G401 (cell line): ENCODE data around the gene SLIT3. TPM values are rescaled to one million over a fixed set of nuclear protein-coding genes. Genes with fewer than 3 reads are reported as not detected.

Source experiments
- DNase-seq: peaks from one replicate; pipeline ENCODE4 v3.0.0-alpha.2; 2015; ENCODE audit warnings: low spot score
- in situ Hi-C: cut with HindIII; loops from 2 replicates; pipeline ENCODE4 v1.10.0; 2016; ENCODE audit warnings: low sequenced_read_pairs, mixed read lengths
- total RNA-seq: library from RNA; depleted of rRNA; stranded (reverse); fragments of >200 nt; shearing (Covaris generic); gene quantifications from 2 replicates; pipeline ENCODE4 v1.2.3, GENCODE V29; 2014

Gene SLIT3
- total RNA-seq, 1 experiment from 2014 or later = 0.03 TPM

GRCh38 chr5:168939156-168939800, 361.7 kb downstream of the SLIT3 start:
- DNase-seq = no peak
- in situ Hi-C loops = no loop called here

- DNase-seq = no peak
- in situ Hi-C loops = no loop called here
Measured at GRCh38 chr5:168936511-168936910, 364.4 kb downstream of the SLIT3 start.

DNA sequence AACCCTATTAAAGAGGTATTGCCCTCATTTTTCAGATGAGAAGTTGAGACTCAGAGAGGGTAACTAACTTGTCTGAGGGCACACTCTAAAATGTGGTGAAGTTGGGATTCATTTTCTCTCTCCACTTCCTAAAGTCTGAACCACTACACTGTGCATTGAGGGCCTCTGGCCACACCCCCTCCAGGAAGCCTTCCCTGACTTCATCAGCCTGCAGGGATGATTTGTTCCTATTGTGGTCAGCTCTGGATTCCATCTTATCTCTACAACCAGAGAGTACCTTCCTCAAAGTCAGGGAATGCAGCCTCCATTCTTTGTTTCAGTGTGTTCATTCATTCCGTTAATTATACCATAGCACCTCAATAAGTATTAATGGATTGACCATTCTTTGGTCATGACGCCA, 365.8 kb downstream of the SLIT3 start:
- in situ Hi-C loops = no loop called here

GRCh38 chr5:168934169-168934568, 366.8 kb downstream of the SLIT3 start:
- in situ Hi-C loops = no loop called here

More for the DNA sequence above, 365.8 kb downstream of the SLIT3 start:
- no peak for DNase-seq

GRCh38 chr5:168932400-168933189, 368.3 kb downstream of the SLIT3 start:
- DNase-seq = no peak
- in situ Hi-C loops = no loop called here

More at GRCh38 chr5:168934169-168934568, 366.8 kb downstream of the SLIT3 start:
- DNase-seq = no peak

DNA sequence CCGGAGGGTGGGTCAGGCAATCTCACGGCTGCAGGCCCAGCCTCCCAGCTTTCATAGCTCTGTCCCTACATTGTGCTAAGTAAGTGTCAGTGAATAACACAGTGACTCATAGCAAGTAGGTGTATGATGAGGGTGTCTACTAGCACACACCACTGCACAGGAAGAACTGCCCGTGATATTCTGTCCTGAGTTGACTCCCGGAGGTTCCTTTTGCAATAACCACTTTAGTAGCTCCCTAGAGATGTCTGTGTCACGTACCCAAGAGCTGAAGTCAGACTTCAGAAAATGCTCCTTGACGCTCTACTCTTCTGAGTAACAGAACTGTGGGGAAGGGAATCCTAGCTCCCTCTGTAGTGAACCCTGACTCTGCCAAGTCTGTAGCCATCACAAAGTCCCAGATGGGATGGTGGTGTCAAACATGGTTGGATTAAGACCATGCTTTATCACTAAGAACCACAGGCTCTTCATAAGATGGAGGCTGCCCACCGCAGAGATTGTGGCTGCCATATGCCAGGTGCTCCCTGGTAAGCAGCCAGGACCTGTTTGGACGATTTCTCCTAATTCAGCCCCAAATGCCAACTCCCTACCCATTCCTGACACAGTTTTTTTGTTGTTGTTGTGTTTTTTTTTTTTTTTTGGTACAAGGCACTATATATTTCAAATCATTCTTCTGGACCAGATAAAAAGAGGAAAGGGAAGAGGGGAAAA, 369.1 kb downstream of the SLIT3 start:
- peak; percentile 80 for DNase-seq
- in situ Hi-C loops = no loop called here

- in situ Hi-C loops = no loop called here
- no peak for DNase-seq
Measured at GRCh38 chr5:168929656-168930055, 371.3 kb downstream of the SLIT3 start.

DNA sequence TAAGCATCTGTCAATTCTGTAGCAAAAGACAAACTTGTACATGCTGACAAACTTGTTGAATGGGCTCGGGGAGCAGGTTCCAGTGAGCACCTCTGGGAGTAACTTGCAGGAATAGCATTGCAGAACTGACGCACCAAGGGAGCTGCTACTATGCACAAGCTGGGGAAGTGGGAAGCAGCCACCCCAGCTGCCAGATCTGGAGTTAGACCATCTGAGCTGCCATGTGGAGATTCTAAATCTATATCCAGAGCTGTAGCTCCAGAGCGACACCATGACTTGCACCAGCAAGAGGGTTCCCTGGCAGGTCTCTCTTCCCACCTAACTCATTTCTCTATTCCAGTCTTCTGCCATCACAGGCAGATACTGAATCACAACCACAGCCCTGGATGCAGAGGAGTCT, 375.8 kb downstream of the SLIT3 start:
- in situ Hi-C loops = no loop called here
- DNase-seq = no peak

- in situ Hi-C loops = no loop called here
- DNase-seq = no peak
Measured at GRCh38 chr5:168921147-168921866, 379.6 kb downstream of the SLIT3 start.

DNA sequence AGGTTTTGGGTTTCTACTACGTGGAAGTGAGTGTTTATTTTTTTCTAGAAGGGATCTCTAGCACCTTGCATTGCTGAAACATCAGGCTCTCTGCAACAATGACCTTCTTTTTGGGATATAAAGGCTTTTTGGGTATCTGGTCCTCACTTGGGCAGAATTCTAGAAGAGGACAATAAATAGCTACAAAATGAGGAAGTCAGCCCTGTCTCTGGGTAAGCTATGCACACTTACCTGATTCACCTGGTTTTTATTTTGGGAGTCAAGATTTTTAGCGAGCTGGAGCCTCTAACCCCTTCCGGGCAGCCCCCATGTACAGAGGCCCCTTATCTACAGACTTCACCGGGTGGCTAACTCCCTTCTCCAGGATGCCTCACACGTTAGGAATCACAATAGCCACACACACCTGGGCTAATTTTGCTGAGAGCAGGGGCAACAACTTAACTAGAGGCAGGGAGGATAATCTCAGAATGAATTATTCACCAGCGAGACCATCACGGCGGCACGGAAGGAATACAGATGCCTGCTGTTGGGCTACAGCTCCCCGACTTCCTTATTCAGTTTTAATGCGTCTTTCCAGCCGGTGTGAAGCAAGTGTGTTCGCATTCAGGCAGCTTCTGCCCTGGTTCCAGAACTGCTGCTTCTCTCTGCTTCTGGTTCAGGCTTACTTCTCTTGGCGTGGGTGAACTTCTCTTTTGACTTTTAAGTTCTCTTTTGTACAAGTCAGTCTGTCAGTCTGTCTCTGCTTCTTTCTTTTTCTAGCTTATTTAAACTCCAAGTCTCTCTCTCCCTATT, 380.7 kb downstream of the SLIT3 start:
- no peak for DNase-seq
- in situ Hi-C loops = no loop called here

DNA sequence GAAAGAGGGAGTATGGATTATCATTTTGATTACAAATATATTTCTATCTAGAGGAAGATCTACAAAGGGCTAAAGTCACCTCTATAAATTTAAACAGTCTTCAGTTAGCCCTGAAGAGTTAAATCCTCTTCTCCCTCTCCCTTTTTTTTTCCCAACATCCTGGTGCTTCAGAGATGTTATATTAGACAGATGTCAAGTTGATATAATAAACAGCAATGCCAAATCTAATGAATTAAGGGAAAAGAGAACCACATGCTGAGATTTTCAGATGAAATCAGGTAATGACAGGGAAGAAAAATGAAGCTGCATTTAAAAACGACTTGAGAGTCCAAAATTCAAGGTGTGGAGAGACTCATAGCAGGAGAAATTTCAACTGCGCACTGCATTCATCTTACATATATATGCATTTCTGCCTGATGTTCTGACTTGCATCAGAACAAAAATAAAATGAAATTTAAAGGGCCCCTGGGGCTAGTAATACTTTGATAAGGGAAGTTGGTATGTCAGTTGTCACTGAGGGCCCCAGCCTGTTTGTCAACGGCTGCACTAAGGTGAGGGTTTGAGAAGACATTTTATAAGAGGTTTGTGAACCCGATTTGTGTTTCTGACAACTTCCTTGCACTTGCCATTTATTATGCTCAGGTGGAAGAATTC, 382.9 kb downstream of the SLIT3 start:
- no peak for DNase-seq

DNA sequence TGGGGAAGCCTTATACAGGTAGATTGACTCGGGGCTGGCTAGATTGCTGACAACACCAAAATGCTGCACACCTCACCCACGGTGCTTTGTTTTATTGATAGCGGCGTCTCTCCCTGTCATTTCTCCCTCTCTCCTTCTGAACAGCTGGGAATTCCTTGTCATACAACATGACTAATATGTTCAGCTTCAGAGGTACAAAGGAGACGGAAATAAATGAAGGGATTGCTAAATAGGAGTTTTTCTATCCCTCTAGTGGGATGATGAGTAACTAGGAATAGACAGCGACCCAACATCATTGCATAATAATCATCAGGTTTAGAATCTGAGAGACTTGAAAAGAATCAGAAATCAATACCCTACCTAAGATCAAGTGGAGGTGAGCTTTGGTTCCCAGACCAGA, 384.1 kb downstream of the SLIT3 start:
- in situ Hi-C loops = no loop called here
- DNase-seq = no peak

More for the DNA sequence above, 382.9 kb downstream of the SLIT3 start:
- in situ Hi-C loops = no loop called here

DNA sequence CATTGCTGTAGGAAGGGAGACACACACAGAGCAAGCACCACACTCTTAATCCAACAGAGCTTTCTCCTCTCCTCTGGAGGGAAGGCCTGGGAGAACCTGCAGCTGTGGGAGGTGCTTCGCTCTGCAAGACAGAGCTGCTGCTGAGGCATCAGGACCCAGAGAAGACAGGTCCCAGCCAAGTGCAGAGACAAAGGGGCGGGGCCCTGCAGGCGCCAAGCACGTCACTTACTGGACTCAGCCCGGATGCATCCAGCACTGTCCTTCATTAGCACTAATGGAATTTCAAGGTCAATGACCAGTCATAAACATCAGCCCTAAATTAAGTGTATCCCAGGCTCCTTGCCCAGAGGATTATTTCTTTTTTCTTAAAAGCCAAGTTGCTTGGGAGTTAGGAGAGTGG, 384.7 kb downstream of the SLIT3 start:
- in situ Hi-C loops = no loop called here
- DNase-seq = no peak

DNA sequence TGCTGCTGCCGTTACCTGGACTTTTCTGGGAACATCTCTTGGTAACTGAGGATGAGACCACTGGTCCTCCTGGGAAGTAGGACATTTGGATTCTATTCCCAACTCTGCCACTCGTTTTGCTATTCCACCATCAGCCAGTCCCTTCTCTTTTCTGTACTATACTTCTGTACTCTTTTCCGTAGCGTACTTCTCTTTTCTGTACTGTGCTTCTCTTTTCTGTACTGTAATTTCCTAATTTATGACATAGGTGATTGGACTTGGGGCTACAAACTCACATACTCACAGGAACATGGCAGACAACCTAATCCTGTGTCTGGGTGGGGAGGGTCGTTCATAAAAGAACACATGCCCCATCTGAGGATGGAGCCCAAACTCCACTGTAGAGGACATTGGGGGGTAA, 386.4 kb downstream of the SLIT3 start:
- no peak for DNase-seq
- in situ Hi-C loops = no loop called here

DNA sequence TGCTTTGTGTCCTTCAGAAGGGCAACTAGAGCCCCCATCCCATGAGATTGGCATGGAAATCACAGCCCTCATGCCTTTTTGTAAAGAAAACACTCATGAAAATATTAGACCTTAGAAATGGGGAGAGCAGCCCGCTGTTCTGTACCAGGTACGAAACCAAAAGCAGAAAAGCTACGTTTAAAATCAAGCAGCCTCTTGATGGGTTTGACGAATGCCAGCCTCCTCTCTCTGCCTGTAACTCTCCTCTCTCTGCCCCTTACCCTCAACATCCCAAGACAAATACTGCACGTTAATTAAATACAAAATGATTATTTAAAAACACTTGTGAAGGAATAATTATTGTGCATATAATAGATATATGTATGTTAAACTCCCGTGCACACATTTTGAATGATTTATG, 390.1 kb downstream of the SLIT3 start:
- in situ Hi-C loops = no loop called here
- no peak for DNase-seq

DNA sequence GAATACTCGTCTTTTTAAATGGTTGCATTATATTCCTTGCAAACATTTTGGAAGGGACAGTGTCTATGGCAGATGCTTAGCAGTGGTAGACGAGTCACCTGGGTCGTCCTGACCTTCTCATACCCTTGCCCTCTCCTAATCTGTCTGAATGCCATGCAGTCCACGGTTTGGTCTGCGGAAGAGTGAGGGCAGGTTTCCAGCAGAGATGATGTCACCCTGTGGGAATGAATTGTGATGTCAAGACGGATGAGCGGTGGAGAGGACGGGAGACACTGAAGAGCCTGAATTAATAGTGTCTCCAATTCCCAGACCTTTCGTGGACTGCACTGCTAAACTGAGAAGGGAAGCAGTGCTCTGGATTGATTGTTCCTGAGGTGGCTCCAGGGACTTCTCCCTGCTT, 392.7 kb downstream of the SLIT3 start:
- peak; percentile 46 for DNase-seq
- in situ Hi-C loops = no loop called here

DNA sequence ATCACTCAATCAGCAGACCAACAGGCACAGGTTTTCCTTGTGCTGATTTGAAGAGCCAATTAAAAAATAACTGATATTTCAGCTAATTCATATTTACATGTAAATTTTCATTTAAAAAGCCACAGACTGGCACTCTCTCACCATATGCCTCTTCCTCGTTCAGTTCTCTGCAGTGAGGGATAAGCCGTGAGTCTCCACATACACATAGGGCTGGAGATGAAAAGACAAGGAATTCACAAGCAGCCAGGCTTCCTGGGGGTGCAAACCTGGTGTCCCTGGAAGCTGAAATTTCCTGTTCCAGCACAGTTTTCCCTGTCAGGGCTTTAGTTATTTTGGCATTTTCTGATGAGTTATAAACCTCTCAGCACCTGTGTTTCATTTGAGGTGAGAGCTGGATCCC, 397.9 kb downstream of the SLIT3 start:
- in situ Hi-C loops = no loop called here
- DNase-seq = peak; percentile 79

- in situ Hi-C loops = no loop called here
- no peak for DNase-seq
Measured at GRCh38 chr5:168899673-168900072, 401.3 kb downstream of the SLIT3 start.
